Stomach (tissue), 9 donors: ENCODE data around the gene TMEM178B. TPM values are rescaled to one million over a fixed set of nuclear protein-coding genes. Genes with fewer than 3 reads are reported as not detected.

Experiments used
- DNase-seq, 2 donors: peaks; one replicate each; pipeline versions ENCODE4 v3.0.0 to v3.0.0-alpha.2; 2013 to 2019
- H3K27ac ChIP-seq, 5 donors: fragments of 200-600 bp in 4 of 5; sonication (generic) in 4 of 5; one replicate each; pipeline ENCODE4 v1.5.1; 2013 to 2019; ENCODE audit warnings: mild to moderate bottlenecking in 1 of 5, moderate library complexity in 1 of 5
- H3K27me3 ChIP-seq, 3 donors: fragments of 200-600 bp; sonication (generic); one replicate each; pipeline ENCODE4 v1.5.1; 2017 to 2019; ENCODE audit warnings: mixed run types in 1 of 3
- H3K36me3 ChIP-seq, 4 donors: fragments of 200-600 bp; sonication (generic); 1 replicate in 3 of 4; 2 replicates in 1 of 4; pipeline ENCODE4 v1.5.1; 2016 to 2019
- H3K4me1 ChIP-seq, 4 donors: fragments of 200-600 bp; sonication (generic); one replicate each; pipeline ENCODE4 v1.5.1; 2016 to 2019
- H3K4me3 ChIP-seq, 4 donors: fragments of 200-600 bp; sonication (generic) in 3 of 4; one replicate each; pipeline ENCODE4 v1.5.1; 2016 to 2019; ENCODE audit warnings: mild to moderate bottlenecking in 1 of 4
- H3K9me3 ChIP-seq, 4 donors: fragments of 200-600 bp; sonication (generic); one replicate each; pipeline ENCODE4 v1.5.1; 2016 to 2019
- CTCF ChIP-seq, 7 experiments: fragments of 450-650 bp in 4 of 7; fragments of 200-600 bp in 3 of 7; sonication (generic) in 3 of 7; IDR thresholded peaks; one replicate each; pipeline ENCODE4 v1.5.1; 2016 to 2019; ENCODE audit warnings: antibody characterized with exemption in 7 of 7, control low read depth in 2 of 7, mild to moderate bottlenecking in 1 of 7
- EP300 ChIP-seq: sonication (generic); formaldehyde crosslinking; IDR thresholded peaks from one replicate; pipeline ENCODE4 v1.6.1; 2017; ENCODE audit warnings: antibody characterized with exemption
- POLR2A ChIP-seq, 4 donors: fragments of 450-650 bp; IDR thresholded peaks; one replicate each; pipeline ENCODE4 v1.6.1; 2016; ENCODE audit warnings: antibody characterized with exemption in 4 of 4, control low read depth in 2 of 4, mild to moderate bottlenecking in 1 of 4, moderate library complexity in 1 of 4
- POLR2AphosphoS5 ChIP-seq, 3 donors: sonication (generic); formaldehyde crosslinking; IDR thresholded peaks; one replicate each; pipeline ENCODE4 v1.6.1; 2016; ENCODE audit warnings: antibody characterized with exemption in 3 of 3
- WGBS, 5 donors: extraction: QIAGEN DNeasy Blood & Tissue Kit in 3 of 5; methylation state at CpG; one replicate each; pipeline versions ENCODE4 v1.1.5 to v1.1.7; 2013 to 2018; 5-methylcytosine and 5-hydroxymethylcytosine counted together
- intact Hi-C: fragments of 100-400 bp; cut with DNase I; formaldehyde crosslinking; loops from one replicate; pipeline ENCODE4 v1.15.1; 2023; ENCODE audit warnings: low total_unique reads
- polyA plus RNA-seq, 3 donors: library from polyadenylated mRNA; stranded (reverse); fragments of 200-250 nt; gene quantifications; one replicate each; pipeline ENCODE4 v1.2.3, GENCODE V29; 2013
- total RNA-seq, 5 donors: library from RNA; depleted of rRNA; stranded (reverse); fragments of >200 nt; gene quantifications; one replicate each; pipeline versions ENCODE4 v1.1.0 to v1.2.3, GENCODE V29; 2014 to 2016
- donor health status: healthy with polysubstance abuse.
- donor health status: Bipolar disorder and iron deficiency.
- donor health status: healthy.

The TMEM178B gene
- total and polyA plus RNA-seq, 8 donors, result under 0.01 to 1.7 (median 0.15) TPM; not detected in 3

GRCh38 chr7:141128931-141129330 is 55.1 kb downstream of the TMEM178B start:
- WGBS, 5 donors, result 56 to 85% (median 64%) methylated on average over 2 of the region's 2 CpGs
- Histone ChIP-seq H3K36me3 (no peaks in the 10 kb centered on the region), H3K27ac (no peak overlapping the region), H3K27me3 (peaks cover 0 to 5% (median 0%) of the 10 kb centered on the region in 3 donors), H3K4me1 (no peaks in the 10 kb centered on the region), H3K4me3 (no peak overlapping the region), H3K9me3 (peaks cover 0 to 13% (median 9%) of the 10 kb centered on the region in 4 donors)
- no peak for TF ChIP-seq CTCF (IDR thresholded peaks at IDR 0.05)
- no peak for TF ChIP-seq POLR2AphosphoS5 (IDR thresholded peaks at IDR 0.05)
- no peak for TF ChIP-seq POLR2A (IDR thresholded peaks at IDR 0.05)
- no peak for TF ChIP-seq EP300
- DNase-seq, result no peak
- intact Hi-C loops, result no loop called here

- no peak overlapping the region for H3K27ac ChIP-seq
- H3K27me3 ChIP-seq, result peaks cover 0 to 5% (median 0%) of the 10 kb centered on the region in 3 donors
- H3K4me1 ChIP-seq, result no peaks in the 10 kb centered on the region
- no peak for DNase-seq
- intact Hi-C loops, result no loop called here
- H3K4me3 ChIP-seq, result no peak overlapping the region
- H3K36me3 ChIP-seq, result no peaks in the 10 kb centered on the region
- peaks cover 0 to 14% (median 13%) of the 10 kb centered on the region in 4 donors for H3K9me3 ChIP-seq
- TF ChIP-seq CTCF (IDR thresholded peaks at IDR 0.05) (no peak), POLR2A (IDR thresholded peaks at IDR 0.05) (no peak), POLR2AphosphoS5 (IDR thresholded peaks at IDR 0.05) (no peak), EP300 (no peak)
- 70 to 92% (median 87%) methylated on average over 2 to 3 of the region's 3 CpGs for WGBS, 5 donors
These were observed 58.8 kb downstream of the TMEM178B start for GRCh38 chr7:141132671-141133070.

- intact Hi-C loops, result no loop called here
- DNase-seq, result no peak
- H3K36me3 ChIP-seq, result no peaks in the 10 kb centered on the region
- H3K4me1 ChIP-seq, result no peaks in the 10 kb centered on the region
- H3K9me3 ChIP-seq, result peaks cover 0 to 14% (median 13%) of the 10 kb centered on the region in 4 donors
- H3K27ac ChIP-seq, result no peak overlapping the region
- 84 to 95% (median 91%) methylated on average over 1 of the region's 1 CpG for WGBS, 5 donors
- H3K4me3 ChIP-seq, result no peak overlapping the region
- TF ChIP-seq EP300, result no peak
- TF ChIP-seq CTCF (IDR thresholded peaks at IDR 0.05), result no peak
- TF ChIP-seq POLR2A (IDR thresholded peaks at IDR 0.05), result no peak
- no peak for TF ChIP-seq POLR2AphosphoS5 (IDR thresholded peaks at IDR 0.05)
- H3K27me3 ChIP-seq, result peaks cover 0 to 5% (median 0%) of the 10 kb centered on the region in 3 donors
These were observed 59.8 kb downstream of the TMEM178B start for GRCh38 chr7:141133646-141134045.

GRCh38 chr7:141142058-141142457 is 68.2 kb downstream of the TMEM178B start:
- 90 to 99% (median 93%) methylated on average over 2 of the region's 2 CpGs for WGBS, 5 donors
- no peak for DNase-seq
- H3K27me3 ChIP-seq, result no peaks in the 10 kb centered on the region
- intact Hi-C loops, result no loop called here
- TF ChIP-seq POLR2A (IDR thresholded peaks at IDR 0.05) (no peak), CTCF (IDR thresholded peaks at IDR 0.05) (no peak), EP300 (no peak), POLR2AphosphoS5 (IDR thresholded peaks at IDR 0.05) (no peak)
- H3K27ac ChIP-seq, result no peak overlapping the region
- no peaks in the 10 kb centered on the region for H3K36me3 ChIP-seq
- no peak overlapping the region for H3K4me3 ChIP-seq
- H3K4me1 ChIP-seq, result no peaks in the 10 kb centered on the region
- peaks cover 0 to 11% (median 4%) of the 10 kb centered on the region in 4 donors for H3K9me3 ChIP-seq
